Progenitor cell of endocrine pancreas (in vitro differentiated cells): Measurements from ENCODE around the gene RSPH9. TPM values are rescaled to one million over a fixed set of nuclear protein-coding genes. Genes with fewer than 3 reads are reported as not detected.
A peak's percentile ranks its signal among the peaks of the same experiment; 100 is the strongest.
"Not testable (repeated sequence)": the region's sequence is repeated elsewhere in the genome, so short reads cannot be mapped to it uniquely, and the experiment has no call there.

Experiments used
- DNase-seq: peaks from one replicate; pipeline ENCODE4 v3.0.0; 2021; ENCODE audit warnings: low spot score; ENCODE audit not compliant: unreplicated experiment
- H3K27ac Mint-ChIP-seq: 2 replicates; pipeline ENCODE4 v1.8.0; 2021; ENCODE audit warnings: mild to moderate bottlenecking, moderate library complexity, mixed read lengths
- H3K27me3 Mint-ChIP-seq: 2 replicates; pipeline ENCODE4 v1.8.0; 2021; ENCODE audit warnings: mixed read lengths
- H3K36me3 Mint-ChIP-seq: 2 replicates; pipeline ENCODE4 v1.8.0; 2022; ENCODE audit warnings: mixed read lengths; ENCODE audit not compliant: insufficient read depth
- H3K4me1 Mint-ChIP-seq: 2 replicates; pipeline ENCODE4 v1.8.0; 2021; ENCODE audit warnings: low read depth, mixed read lengths
- H3K4me3 Mint-ChIP-seq: 2 replicates; pipeline ENCODE4 v1.8.0; 2021; ENCODE audit warnings: low read depth, mild to moderate bottlenecking, moderate library complexity, mixed read lengths
- H3K9me3 Mint-ChIP-seq: 2 replicates; pipeline ENCODE4 v1.8.0; 2021; ENCODE audit warnings: low read depth, mixed read lengths
- total RNA-seq: library from RNA; stranded (reverse); gene quantifications from 2 replicates; pipeline ENCODE4 v1.2.1, GENCODE V29; 2021
- TF ChIP-seq, protein P1 (sequence below): fragments of 200-600 bp; sonication (generic); IDR thresholded peaks from one replicate; pipeline ENCODE4 v1.5.0; 2021; ENCODE audit warnings: antibody characterized with exemption, mild to moderate bottlenecking; ENCODE audit not compliant: unreplicated experiment

Gene RSPH9
- total RNA-seq, 1 donor from 2014 or later: 0.29 TPM

DNA sequence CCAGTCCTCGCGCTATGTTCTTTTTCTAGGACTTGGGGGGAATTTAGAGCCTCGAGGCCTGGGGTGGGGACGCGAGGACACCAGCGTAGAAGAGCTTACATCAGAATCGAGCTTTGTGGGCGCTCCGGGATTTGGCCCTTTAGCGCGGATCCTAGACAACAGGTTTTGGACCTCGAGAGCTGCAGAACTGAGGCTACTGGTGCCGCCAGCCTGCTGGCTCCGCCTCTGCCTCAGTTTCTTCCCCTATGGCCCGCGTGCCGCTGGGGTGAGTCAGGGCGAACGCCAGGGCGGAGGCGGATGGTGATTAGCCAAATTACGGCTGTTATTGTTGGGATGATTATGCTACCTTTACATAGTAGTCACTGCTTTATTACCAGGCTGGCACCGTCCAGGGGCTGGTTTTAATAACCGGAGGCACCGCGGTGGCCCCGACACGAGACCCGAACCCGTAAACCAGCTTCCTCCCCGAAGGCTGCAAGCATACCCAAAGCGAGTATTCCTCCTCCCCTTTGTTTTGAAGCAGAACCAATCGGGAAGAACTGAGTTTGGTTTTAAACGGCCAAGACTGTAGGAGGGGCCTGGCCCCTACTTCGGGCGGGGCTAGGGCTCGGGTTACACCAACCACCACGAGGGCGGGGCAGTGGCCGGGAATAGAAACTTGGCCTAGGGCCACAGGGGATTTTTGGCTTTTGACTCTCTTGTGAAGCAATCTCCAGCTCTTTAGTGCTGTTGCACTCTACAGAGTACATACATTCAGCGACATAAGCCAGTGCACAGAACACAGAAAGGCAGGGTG is 15.1 kb upstream of the RSPH9 start:
- Mint-ChIP-seq H3K4me3 (peak overlapping the region; percentile 96), H3K36me3 (peaks cover 3% of the 10 kb centered on the region), H3K27me3 (no peaks in the 10 kb centered on the region), H3K4me1 (peaks cover 12% of the 10 kb centered on the region), H3K9me3 (no peaks in the 10 kb centered on the region), H3K27ac (peak overlapping the region; percentile 100)
- peak; percentile 69 for DNase-seq
- TF ChIP-seq, protein P1, sequence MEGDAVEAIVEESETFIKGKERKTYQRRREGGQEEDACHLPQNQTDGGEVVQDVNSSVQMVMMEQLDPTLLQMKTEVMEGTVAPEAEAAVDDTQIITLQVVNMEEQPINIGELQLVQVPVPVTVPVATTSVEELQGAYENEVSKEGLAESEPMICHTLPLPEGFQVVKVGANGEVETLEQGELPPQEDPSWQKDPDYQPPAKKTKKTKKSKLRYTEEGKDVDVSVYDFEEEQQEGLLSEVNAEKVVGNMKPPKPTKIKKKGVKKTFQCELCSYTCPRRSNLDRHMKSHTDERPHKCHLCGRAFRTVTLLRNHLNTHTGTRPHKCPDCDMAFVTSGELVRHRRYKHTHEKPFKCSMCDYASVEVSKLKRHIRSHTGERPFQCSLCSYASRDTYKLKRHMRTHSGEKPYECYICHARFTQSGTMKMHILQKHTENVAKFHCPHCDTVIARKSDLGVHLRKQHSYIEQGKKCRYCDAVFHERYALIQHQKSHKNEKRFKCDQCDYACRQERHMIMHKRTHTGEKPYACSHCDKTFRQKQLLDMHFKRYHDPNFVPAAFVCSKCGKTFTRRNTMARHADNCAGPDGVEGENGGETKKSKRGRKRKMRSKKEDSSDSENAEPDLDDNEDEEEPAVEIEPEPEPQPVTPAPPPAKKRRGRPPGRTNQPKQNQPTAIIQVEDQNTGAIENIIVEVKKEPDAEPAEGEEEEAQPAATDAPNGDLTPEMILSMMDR: no peak

DNA sequence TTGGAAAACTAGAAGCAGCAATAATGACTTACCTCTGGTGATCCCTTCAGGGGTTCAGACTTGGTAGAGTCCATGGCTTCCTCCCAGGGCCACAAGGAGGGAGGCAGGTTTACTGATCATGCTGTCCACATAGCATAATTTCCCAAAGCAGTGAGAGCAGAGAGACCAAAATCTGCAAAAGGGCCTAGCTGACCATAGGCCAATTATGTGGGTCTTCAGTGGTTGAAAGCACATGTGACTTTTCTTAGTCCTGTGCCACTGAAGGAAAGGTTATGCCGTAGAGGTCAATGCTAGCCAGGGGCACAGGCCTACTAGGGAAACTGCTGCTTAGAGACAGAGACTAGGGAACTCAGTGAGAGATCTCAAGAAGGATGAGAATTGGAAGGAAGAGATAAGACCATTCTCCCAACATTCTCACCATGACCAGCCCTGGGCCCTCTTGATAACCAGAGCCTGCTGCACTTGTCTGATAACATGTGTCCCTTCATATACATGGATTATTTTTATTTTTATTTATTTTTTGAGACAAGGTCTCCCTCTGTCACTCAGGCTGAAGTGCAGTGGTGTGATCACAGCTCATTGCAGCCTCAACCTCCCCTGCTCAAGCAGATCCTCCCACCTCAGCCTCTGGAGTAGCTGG is 13.7 kb upstream of the RSPH9 start:
- DNase-seq: no peak
- Mint-ChIP-seq H3K27ac (peak overlapping the region; percentile 73), H3K36me3 (peaks cover 3% of the 10 kb centered on the region), H3K9me3 (no peaks in the 10 kb centered on the region), H3K4me1 (peaks cover 14% of the 10 kb centered on the region), H3K27me3 (no peaks in the 10 kb centered on the region), H3K4me3 (no peak overlapping the region)
- TF ChIP-seq, protein P1: no peak

DNA sequence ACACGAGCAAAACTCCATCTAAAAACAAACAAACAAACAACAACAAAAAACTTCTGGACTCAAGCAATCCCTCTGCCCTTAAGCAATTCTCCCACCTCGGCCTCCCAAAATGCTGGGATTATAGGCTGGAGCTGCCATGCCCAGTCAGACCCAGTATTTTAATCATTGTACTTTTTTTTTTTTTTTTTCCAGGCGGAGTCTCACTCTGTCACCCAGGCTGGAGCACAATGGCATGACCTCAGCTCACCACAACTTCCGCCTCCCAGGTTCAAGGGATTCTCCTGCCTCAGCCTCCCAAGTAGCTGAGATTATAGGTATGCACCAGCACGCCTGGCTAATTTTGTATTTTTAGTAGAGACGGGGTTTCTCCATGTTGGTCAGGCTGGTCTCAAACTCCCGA is 11.8 kb upstream of the RSPH9 start:
- peaks cover 14% of the 10 kb centered on the region for H3K4me1 Mint-ChIP-seq
- not testable (repeated sequence) for H3K4me3 Mint-ChIP-seq, DNase-seq, H3K27ac Mint-ChIP-seq, H3K27me3 Mint-ChIP-seq, H3K9me3 Mint-ChIP-seq, H3K36me3 Mint-ChIP-seq

DNA sequence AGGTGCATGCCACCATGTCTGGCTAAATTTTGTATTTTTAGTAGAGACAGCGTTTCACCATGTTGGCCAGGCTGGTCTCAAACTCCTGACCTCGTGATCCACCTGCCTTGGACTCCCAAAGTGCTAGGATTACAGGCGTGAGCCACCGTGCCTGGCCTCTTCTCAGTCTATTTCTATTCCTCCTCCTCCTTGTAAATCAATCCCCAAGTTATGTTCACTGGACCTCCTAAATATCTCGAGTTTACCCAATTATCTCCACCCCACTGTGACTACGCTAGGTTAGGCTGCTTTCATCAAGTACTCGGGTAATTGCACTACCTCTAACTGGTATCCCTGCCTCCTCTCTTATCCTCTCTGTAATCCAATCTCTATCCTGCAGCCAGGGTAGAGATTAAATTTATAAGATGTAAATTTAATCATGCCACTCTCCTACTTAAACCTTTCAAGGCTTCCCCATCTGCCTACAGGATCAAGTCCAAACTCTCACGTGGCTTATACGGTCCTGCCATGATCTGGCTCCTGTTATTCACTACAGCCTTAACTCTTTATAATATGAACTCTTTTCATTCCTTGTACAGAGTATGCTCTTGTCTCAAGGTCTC is 10.0 kb upstream of the RSPH9 start:
- Mint-ChIP-seq H3K27ac (peak overlapping the region; percentile 43), H3K36me3 (peaks cover 5% of the 10 kb centered on the region), H3K27me3 (no peaks in the 10 kb centered on the region), H3K4me3 (peak overlapping the region; percentile 97), H3K4me1 (peaks cover 16% of the 10 kb centered on the region), H3K9me3 (no peaks in the 10 kb centered on the region)
- TF ChIP-seq, protein P1: no peak
- DNase-seq: no peak

DNA sequence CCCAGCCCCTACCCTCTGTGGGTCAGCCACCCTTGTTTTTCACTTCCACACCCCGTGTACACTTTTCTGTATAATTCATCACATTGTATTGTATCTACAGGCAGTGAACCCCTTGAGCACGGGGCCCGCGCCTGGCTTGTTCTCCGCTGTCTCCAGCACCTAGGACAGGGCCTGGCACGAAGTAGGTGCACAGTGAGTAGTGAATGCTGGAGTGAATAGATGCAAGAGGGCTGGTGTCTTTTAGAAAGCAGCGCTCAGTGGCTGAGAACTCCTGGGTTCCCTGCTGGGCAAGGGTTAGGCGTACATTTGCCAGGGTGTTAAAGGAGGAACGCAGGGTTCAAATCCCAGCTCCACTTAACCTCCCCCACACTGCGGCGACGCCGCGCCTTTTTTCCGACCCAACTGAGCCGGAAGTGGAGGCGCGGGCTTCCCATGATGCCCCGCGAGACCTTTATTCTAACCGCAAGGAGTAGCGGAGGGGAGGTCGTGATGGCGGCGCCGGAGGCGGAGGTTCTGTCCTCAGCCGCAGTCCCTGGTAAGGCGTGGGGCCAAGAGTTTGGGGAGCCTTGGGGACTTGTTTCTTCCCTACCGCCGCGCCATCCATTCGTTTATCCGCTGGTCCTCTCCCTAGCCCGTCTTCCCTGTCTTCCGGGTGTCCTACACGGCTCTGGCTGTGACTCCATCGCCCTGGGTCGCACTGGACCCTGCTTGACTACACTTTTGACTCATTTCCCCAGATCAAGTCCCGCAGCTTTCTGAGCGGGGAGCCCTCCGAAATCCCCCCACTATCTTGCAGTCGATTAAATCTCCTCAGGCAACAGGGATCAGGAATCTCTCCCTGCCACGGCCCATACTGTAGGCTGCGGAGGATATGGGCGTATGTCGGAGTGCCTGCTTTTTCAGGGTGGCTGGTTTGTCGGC is 9.2 kb upstream of the RSPH9 start, which contains the start of gene MAD2L1BP:
MAD2L1BP (plus strand) TSS at position 454 of the 921 bp plus-strand sequence; CDS start at position 490, 36 bp downstream.
- Mint-ChIP-seq H3K27me3 (no peaks in the 10 kb centered on the region), H3K4me3 (peak within 1 kb of the TSS; percentile 97), H3K27ac (peak within 1 kb of the TSS; percentile 94), H3K4me1 (peaks cover 14% of the 10 kb centered on the region), H3K36me3 (peaks cover 7% of the 10 kb centered on the region), H3K9me3 (no peaks in the 10 kb centered on the region)
- DNase-seq: peak; percentile 62
- TF ChIP-seq, protein P1: no peak
